NCI-H187 (cell line): ENCODE results near the gene GALNT11.
"Not testable (repeated sequence)": the region's sequence is repeated elsewhere in the genome, so short reads cannot be mapped to it uniquely, and the experiment has no call there.

Source experiments
- DNase-seq, 2 experiments: peaks; one replicate each; lab custom pipeline; 2025; lab: John Stamatoyannopoulos, UW

Gene GALNT11

DNA sequence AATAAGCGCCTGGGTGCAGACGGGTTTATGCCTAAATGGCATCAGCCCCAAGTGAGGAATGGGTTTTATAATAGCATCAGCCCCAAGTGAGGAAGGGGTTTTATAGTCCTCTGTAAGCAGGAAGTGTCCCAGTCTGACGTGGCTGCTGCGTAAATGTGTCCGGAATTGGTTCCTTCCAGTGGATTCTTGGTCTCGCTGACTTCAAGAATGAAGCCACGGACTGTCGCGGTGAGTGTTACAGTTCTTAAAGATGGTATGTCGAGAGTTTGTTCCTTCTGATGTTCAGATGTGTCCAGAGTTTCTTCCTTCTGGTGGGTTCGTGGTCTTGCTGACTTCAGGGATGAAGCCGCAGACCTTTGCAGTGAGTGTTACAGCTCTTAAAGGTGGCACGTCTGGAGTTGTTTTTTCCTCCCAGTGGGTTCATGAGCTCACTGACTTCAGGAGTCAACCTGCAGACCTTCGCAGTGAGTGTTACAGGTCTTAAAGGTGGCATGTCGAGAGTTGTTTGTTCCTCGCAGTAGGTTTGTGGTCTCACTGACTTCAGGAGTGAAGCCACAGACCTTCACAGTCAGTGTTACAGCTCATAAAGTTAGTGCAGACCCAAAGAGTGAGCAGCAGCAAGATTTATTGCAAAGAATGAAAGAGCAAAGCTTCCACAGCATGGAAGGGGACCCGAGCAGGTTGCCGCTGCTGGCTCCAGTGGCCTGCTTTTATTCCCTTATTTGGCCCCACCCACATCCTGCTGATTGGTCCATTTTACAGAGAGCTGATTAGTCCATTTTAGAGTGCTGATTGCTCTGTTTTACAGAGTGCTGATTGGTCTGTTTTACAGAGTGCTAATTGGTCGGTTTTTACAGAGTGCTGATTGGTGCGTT, 2.3 kb downstream of the GALNT11 start:
- DNase-seq, result not testable (repeated sequence)

- DNase-seq, result not testable (repeated sequence)
These were observed 4.6 kb downstream of the GALNT11 start for GRCh38 chr7:152030059-152030458.

DNA sequence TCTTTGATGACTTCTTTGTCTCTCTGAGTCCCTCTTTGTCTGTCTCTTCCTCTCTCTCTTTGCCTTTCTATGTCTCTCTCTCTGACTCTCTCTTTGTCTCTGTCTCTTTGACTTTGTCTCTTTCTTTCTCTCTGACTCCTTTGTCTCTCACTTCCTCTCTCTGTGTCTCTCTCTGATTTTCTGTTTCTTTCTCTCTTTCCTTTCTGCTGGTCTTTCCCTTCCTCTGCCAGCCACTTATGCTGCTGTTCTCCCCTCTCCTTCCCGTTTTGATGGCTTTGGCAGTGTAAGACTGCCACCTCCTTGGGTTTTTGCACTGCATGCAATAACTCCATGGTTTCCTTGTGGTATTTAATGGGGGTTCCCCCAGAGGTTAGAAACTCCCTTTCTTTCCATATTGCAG, 5.2 kb downstream of the GALNT11 start:
- not testable (repeated sequence) for DNase-seq

- DNase-seq, result no peak
These were observed 10.3 kb downstream of the GALNT11 start for GRCh38 chr7:152035817-152036216.

DNA sequence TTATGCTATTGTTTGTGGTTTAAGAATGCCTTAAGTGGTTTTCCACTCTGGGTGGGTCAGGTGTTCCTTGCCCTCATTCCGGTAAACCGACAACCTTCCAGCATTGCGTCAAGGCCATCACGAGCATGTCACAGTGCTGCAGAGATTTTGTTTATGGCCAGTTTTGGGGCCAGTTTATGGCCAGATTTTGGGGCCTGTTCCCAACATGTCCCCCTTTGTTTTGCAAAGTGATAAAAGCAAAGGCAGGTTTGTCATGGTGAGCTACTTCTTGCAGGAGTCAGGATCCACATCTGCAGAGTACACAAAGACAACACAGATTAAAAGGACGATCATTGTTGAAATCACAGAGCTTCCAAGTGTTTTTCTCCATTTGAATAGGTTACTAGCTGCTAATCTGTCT, 12.9 kb downstream of the GALNT11 start:
- not testable (repeated sequence) for DNase-seq

- not testable (repeated sequence) for DNase-seq
These were observed 17.6 kb downstream of the GALNT11 start for GRCh38 chr7:152043086-152043485.

GRCh38 chr7:152044909-152045308, 19.4 kb downstream of the GALNT11 start:
- not testable (repeated sequence) for DNase-seq

DNA sequence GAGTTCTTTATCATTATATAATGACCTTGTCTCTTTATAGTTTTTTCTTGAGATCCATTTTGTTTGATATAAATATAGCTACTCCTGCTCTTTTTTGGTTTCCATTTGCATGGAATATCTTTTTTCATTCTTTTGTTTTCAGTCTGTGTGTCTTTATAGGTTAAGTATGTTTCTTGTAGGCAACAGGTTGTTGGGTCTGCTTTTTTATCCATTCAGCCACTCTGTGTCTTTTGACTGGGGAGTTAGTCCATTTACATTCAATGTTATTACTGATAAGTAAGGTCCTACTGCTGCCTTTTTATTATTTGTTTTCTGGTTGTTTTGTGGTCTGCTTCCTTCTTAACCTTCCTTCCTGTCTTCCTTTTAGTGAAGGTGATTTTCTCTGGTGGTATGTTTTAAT, 21.1 kb downstream of the GALNT11 start:
- DNase-seq, result no peak

DNA sequence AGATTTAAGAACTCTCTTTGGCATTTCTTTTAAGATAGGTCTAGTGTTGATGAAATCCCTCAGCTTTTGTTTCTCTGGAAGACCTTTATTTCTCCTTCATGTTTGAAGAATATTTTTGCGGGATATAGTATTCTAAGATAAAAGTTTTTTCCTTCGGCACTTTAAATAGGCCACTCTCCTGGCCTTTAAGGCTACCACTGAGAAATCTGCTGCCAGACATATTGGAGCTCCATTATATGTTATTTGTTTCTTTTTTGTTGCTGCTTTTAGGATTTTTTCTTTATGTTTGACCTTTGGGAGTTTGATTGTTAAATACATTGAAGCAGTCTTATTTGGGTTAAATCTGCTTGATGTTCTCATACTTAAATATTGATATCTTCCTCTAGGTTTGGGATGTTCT, 22.6 kb downstream of the GALNT11 start:
- no peak for DNase-seq

GRCh38 chr7:152050547-152050971, 25.1 kb downstream of the GALNT11 start:
- DNase-seq, result no peak

DNA sequence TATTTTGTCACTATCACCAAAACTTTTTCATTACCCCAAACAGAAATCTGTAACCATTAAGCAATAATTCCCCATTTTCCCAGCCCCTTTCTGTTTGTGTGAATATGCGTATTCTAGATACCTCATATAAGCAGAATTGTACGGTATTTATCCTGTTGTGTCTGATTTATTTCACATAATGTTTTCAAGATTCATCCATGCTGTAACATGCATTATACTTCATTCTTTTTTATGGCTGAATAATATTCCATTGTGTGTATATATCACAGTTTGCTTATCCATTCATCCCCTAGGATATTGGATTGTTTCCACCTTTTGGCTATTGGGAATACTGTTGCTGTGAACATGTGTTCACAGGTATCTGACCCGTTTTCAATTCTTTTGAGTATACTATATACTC, 26.5 kb downstream of the GALNT11 start:
- DNase-seq, result no peak

DNA sequence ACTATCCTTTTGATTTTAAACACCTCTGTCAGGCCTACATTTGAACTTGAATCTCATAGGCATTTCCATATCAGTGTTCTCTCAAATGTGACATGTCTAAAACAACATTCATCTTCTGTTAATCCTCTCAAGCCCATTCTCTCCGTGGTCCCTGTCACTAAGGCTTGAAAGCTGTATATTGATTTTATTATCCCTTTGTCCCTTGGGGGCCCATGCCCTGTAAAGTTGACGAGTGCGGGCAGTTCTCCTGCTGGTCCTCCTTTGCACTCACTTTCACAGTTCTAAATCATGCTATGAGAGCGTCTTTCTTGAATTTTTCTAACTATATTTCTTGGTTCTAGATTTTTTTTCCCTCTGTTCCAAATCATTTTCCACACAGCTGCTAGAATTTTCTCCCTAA, 27.3 kb downstream of the GALNT11 start:
- no peak for DNase-seq

GRCh38 chr7:152054367-152055230, 29.1 kb downstream of the GALNT11 start:
- DNase-seq, result no peak

DNA sequence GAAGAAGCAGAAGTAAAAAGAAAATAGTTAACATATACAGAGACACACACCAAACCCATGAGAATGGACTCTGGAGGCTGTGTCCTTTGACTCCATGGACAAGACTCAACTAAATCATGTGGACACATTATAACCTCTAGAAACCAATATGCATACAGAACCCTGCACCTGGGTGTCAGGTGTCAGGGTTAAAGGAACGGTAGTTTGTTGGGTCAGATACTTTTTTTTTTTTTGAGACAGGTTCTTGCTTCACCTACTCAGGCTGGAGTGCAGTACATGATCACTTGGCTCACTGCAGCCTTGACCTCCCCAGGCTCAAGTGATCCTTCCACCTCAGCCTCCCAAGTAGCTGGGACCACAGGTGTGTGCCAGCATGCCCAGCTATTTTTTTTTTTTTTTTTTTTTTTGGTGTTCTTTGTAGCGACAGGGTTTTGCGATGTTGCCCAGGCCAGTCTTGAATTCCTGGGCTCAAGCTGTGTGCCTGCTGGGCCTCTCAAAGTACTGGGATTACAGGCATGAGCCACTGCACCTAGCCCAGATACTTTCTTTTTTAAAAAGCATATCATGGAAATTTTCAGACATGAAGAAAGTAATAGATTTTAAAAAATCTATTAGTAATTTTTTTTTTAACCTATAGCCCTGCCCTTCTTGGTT, 31.3 kb downstream of the GALNT11 start:
- DNase-seq, result no peak

DNA sequence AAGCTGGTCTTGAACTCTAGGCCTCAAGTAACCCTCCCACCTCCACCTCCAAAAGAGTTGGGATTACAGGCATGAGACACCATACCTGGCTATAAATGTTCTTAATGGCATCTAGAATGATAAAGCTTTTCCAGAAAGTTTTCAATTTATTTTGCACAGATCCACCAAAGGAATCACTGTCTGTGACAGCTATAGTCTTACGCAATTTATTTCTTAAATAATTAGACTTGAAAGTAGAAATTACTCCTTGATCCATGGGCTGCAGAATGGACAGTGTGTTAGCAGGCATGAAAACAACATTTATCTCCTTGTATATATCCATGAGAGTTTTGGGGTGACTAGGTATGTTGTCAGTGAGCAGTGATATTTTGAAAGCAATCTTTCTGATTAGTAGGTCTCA, 33.8 kb downstream of the GALNT11 start:
- DNase-seq, result no peak

DNA sequence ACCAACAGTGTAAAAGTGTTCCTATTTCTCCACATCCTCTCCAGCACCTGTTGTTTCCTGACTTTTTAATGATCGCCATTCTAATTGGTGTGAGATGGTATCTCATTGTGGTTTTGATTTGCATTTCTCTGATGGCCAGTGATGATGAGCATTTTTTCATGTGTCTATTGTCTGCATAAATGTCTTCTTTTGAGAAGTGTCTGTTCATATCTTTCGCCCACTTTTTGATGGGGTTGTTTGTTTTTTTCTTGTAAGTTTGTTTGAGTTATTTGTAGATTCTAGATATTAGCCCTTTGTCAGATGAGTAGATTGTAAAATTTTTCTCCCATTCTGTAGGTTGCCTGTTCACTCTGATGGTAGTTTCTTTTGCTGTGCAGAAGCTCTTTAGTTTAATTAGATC, 35.6 kb downstream of the GALNT11 start:
- not testable (repeated sequence) for DNase-seq

- not testable (repeated sequence) for DNase-seq
These were observed 37.7 kb downstream of the GALNT11 start for GRCh38 chr7:152063192-152063591.

DNA sequence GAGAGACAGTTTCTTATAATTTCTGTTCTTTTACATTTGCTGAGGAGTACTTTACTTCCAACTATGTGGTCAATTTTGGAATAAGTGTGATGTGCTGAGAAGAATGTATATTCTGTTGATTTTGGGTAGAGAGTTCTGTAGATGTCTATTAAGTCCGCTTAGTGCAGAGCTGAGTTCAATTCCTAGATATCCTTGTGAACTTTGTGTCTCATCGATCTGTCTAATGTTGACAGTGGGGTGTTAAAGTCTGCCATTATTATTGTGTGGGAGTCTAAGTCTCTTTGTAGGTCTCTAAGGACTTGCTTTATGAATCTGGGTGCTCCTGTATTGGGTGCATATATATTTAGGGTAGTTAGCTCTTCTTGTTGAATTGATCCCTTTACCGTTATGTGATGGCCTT, 38.3 kb downstream of the GALNT11 start:
- not testable (repeated sequence) for DNase-seq

- not testable (repeated sequence) for DNase-seq
These were observed 40.4 kb downstream of the GALNT11 start for GRCh38 chr7:152065800-152066344.

- DNase-seq, result no peak
These were observed 46.9 kb downstream of the GALNT11 start for GRCh38 chr7:152072421-152072820.

GRCh38 chr7:152073352-152073751, 47.9 kb downstream of the GALNT11 start:
- no peak for DNase-seq

GRCh38 chr7:152074673-152075072, 49.2 kb downstream of the GALNT11 start:
- no peak for DNase-seq
